Right atrium auricular region (tissue), 2 donors: Measurements from ENCODE around the gene SLC7A6OS. TPM values are rescaled to one million over a fixed set of nuclear protein-coding genes. Genes with fewer than 3 reads are reported as not detected.

Experiments used
- DNase-seq: peaks from one replicate; pipeline ENCODE4 v3.0.0-alpha.2; 2019; ENCODE audit warnings: low spot score
- H3K27ac ChIP-seq, 2 donors: fragments of 200-600 bp; sonication (generic); 1 replicate in 1 of 2; 2 replicates in 1 of 2; pipeline ENCODE4 v1.5.1; 2016 to 2019
- H3K27me3 ChIP-seq, 2 donors: fragments of 200-600 bp; sonication (generic); one replicate each; pipeline versions ENCODE4 v1.5.1 to v1.6.0; 2017 to 2019
- H3K36me3 ChIP-seq: fragments of 200-600 bp; sonication (generic); one replicate; pipeline ENCODE4 v1.5.1; 2016
- H3K4me1 ChIP-seq, 2 donors: fragments of 200-600 bp; sonication (generic); one replicate each; pipeline versions ENCODE4 v1.5.1 to v1.6.0; 2017 to 2019
- H3K4me3 ChIP-seq, 2 donors: fragments of 200-600 bp; sonication (generic); 1 replicate in 1 of 2; 2 replicates in 1 of 2; pipeline ENCODE4 v1.5.1; 2017 to 2019; ENCODE audit warnings: mild to moderate bottlenecking in 1 of 2, moderate library complexity in 1 of 2
- H3K9me3 ChIP-seq, 2 donors: fragments of 200-600 bp; sonication (generic); one replicate each; pipeline ENCODE4 v1.5.1; 2019
- CTCF ChIP-seq, 2 donors: fragments of 200-600 bp; sonication (generic); IDR thresholded peaks; one replicate each; pipeline ENCODE4 v1.5.1; 2019; ENCODE audit warnings: antibody characterized with exemption in 2 of 2
- total RNA-seq, 2 donors: library from RNA; depleted of rRNA; stranded (reverse); fragments of >200 nt; gene quantifications; one replicate each; pipeline ENCODE4 v1.1.0, GENCODE V29; 2016

SLC7A6OS gene
- total RNA-seq, 2 donors from 2014 or later: 6.8 to 8.6 TPM

- H3K27me3 ChIP-seq: no peaks in the 10 kb centered on the region
- no peak for TF ChIP-seq CTCF (IDR thresholded peaks at IDR 0.05)
- H3K27ac ChIP-seq: peak overlapping the region; percentile 76 to 81
- peaks cover 46% of the 10 kb centered on the region for H3K36me3 ChIP-seq
- H3K4me3 ChIP-seq: no peak overlapping the region
- H3K9me3 ChIP-seq: no peaks in the 10 kb centered on the region
- H3K4me1 ChIP-seq: peaks cover 0 to 88% of the 10 kb centered on the region in 2 donors
- no peak for DNase-seq
Observed at GRCh38 chr16:68285683-68286082, 25.1 kb downstream of the SLC7A6OS start.

- H3K36me3 ChIP-seq: peaks cover 41% of the 10 kb centered on the region
- no peaks in the 10 kb centered on the region for H3K9me3 ChIP-seq
- peaks cover 0 to 80% of the 10 kb centered on the region in 2 donors for H3K4me1 ChIP-seq
- no peak for DNase-seq
- H3K4me3 ChIP-seq: no peak overlapping the region
- no peak for TF ChIP-seq CTCF (IDR thresholded peaks at IDR 0.05)
- H3K27me3 ChIP-seq: no peaks in the 10 kb centered on the region
- peak overlapping the region; percentile 76 to 81 for H3K27ac ChIP-seq
Observed at GRCh38 chr16:68284847-68285246, 25.9 kb downstream of the SLC7A6OS start.

- no peaks in the 10 kb centered on the region for H3K9me3 ChIP-seq
- H3K4me3 ChIP-seq: no peak overlapping the region
- H3K27ac ChIP-seq: peak overlapping the region; percentile 76 to 81
- H3K27me3 ChIP-seq: no peaks in the 10 kb centered on the region
- DNase-seq: no peak
- H3K36me3 ChIP-seq: peaks cover 39% of the 10 kb centered on the region
- H3K4me1 ChIP-seq: peaks cover 0 to 72% of the 10 kb centered on the region in 2 donors
- no peak for TF ChIP-seq CTCF (IDR thresholded peaks at IDR 0.05)
Observed at GRCh38 chr16:68283801-68284598, 26.7 kb downstream of the SLC7A6OS start.

- no peak for TF ChIP-seq CTCF (IDR thresholded peaks at IDR 0.05)
- Histone ChIP-seq H3K9me3 (no peaks in the 10 kb centered on the region), H3K4me3 (no peak overlapping the region), H3K36me3 (peaks cover 35% of the 10 kb centered on the region), H3K27me3 (no peaks in the 10 kb centered on the region), H3K27ac (peak overlapping the region; percentile 76 to 81), H3K4me1 (peaks cover 0 to 67% of the 10 kb centered on the region in 2 donors)
- no peak for DNase-seq
Observed at GRCh38 chr16:68283346-68283745, 27.4 kb downstream of the SLC7A6OS start.

GRCh38 chr16:68282064-68282452 is 28.7 kb downstream of the SLC7A6OS start:
- H3K9me3 ChIP-seq: no peaks in the 10 kb centered on the region
- peaks cover 32% of the 10 kb centered on the region for H3K36me3 ChIP-seq
- no peak for TF ChIP-seq CTCF (IDR thresholded peaks at IDR 0.05)
- peaks cover 0 to 54% of the 10 kb centered on the region in 2 donors for H3K4me1 ChIP-seq
- H3K4me3 ChIP-seq: no peak overlapping the region
- peak overlapping the region; percentile 76 to 81 for H3K27ac ChIP-seq
- no peak for DNase-seq
- H3K27me3 ChIP-seq: no peaks in the 10 kb centered on the region
